ENCODE results near the gene UIMC1.
A peak's percentile ranks its signal among the peaks of the same experiment; 100 is the strongest.

UIMC1 gene

GRCh38 chr5:176900780-176901204 lies 105.8 kb downstream of the UIMC1 start:
- no peak for DNase-seq

GRCh38 chr5:176899946-176900779 lies 106.4 kb downstream of the UIMC1 start:
- no peak for DNase-seq

- peak; percentile 87 to 94 for DNase-seq
Observed at GRCh38 chr5:176899296-176899891, 107.2 kb downstream of the UIMC1 start, which contains the start of gene HK3. HK3 (minus strand) TSS chr5:176899346; CDS start chr5:176896159, 3,187 bp downstream.

GRCh38 chr5:176897263-176897662 lies 109.3 kb downstream of the UIMC1 start:
- no peak for DNase-seq

GRCh38 chr5:176895831-176896230 lies 110.7 kb downstream of the UIMC1 start:
- DNase-seq: no peak

GRCh38 chr5:176894298-176894697 lies 112.3 kb downstream of the UIMC1 start:
- DNase-seq: no peak

GRCh38 chr5:176892663-176893062 lies 113.9 kb downstream of the UIMC1 start:
- DNase-seq: no peak

- DNase-seq: peak; percentile 14 to 34
Observed at GRCh38 chr5:176891331-176891958, 115.1 kb downstream of the UIMC1 start.

GRCh38 chr5:176890455-176891330 lies 115.9 kb downstream of the UIMC1 start:
- no peak for DNase-seq

GRCh38 chr5:176889321-176890280 lies 117.0 kb downstream of the UIMC1 start:
- no peak for DNase-seq

- no peak for DNase-seq
Observed at GRCh38 chr5:176888865-176889165, 117.8 kb downstream of the UIMC1 start.

GRCh38 chr5:176888016-176888864 lies 118.3 kb downstream of the UIMC1 start:
- no peak for DNase-seq

GRCh38 chr5:176887252-176887849 lies 119.2 kb downstream of the UIMC1 start:
- no peak for DNase-seq

- no peak for DNase-seq
Observed at GRCh38 chr5:176886336-176887251, 120.0 kb downstream of the UIMC1 start.

GRCh38 chr5:176884571-176884890 lies 122.0 kb downstream of the UIMC1 start:
- no peak for DNase-seq

- DNase-seq: no peak
Observed at GRCh38 chr5:176883700-176884570, 122.6 kb downstream of the UIMC1 start.

GRCh38 chr5:176882567-176882903 lies 124.0 kb downstream of the UIMC1 start:
- no peak for DNase-seq

GRCh38 chr5:176881816-176882566 lies 124.6 kb downstream of the UIMC1 start:
- no peak for DNase-seq
